Transverse colon (tissue), 4 donors: ENCODE data around the gene MAU2. TPM values are rescaled to one million over a fixed set of nuclear protein-coding genes. Genes with fewer than 3 reads are reported as not detected.

Source experiments
- DNase-seq: peaks from one replicate; pipeline ENCODE4 v3.0.0-alpha.2; 2019
- H3K27ac ChIP-seq, 4 donors: fragments of 200-600 bp; sonication (generic); 2 replicates each; pipeline ENCODE4 v1.5.1; 2016 to 2018; ENCODE audit warnings: inconsistent platforms in 4 of 4
- H3K27me3 ChIP-seq: fragments of 200-600 bp; sonication (generic); 2 replicates; pipeline ENCODE4 v1.5.1; 2017; ENCODE audit warnings: inconsistent platforms
- H3K36me3 ChIP-seq, 4 donors: fragments of 200-600 bp; sonication (generic); 2 replicates each; pipeline ENCODE4 v1.5.1; 2017 to 2019; ENCODE audit warnings: inconsistent platforms in 4 of 4
- H3K4me1 ChIP-seq, 4 donors: fragments of 200-600 bp; sonication (generic); 2 replicates each; pipeline ENCODE4 v1.5.1; 2017 to 2020; ENCODE audit warnings: inconsistent platforms in 4 of 4
- H3K4me3 ChIP-seq, 4 donors: fragments of 200-600 bp; sonication (generic); 1 replicate in 1 of 4; 2 replicates in 3 of 4; pipeline versions ENCODE4 v1.5.1 to v1.6.1; 2017 to 2019; ENCODE audit warnings: inconsistent platforms in 4 of 4
- H3K9me3 ChIP-seq, 2 donors: fragments of 200-600 bp; sonication (generic); 2 replicates each; pipeline ENCODE4 v1.5.1; 2017 to 2019; ENCODE audit warnings: inconsistent platforms in 2 of 2
- EP300 ChIP-seq: sonication (generic); formaldehyde crosslinking; IDR thresholded peaks from one replicate; pipeline ENCODE4 v1.6.1; 2017; ENCODE audit warnings: antibody characterized with exemption, low read depth
- POLR2A ChIP-seq: fragments of 450-650 bp; IDR thresholded peaks from one replicate; pipeline ENCODE4 v1.6.1; 2016; ENCODE audit warnings: antibody characterized with exemption, mild to moderate bottlenecking, moderate library complexity
- POLR2AphosphoS5 ChIP-seq, 3 donors: sonication (generic); formaldehyde crosslinking; IDR thresholded peaks; one replicate each; pipeline ENCODE4 v1.6.1; 2016; ENCODE audit warnings: antibody characterized with exemption in 3 of 3
- WGBS, 2 donors: methylation state at CpG; one replicate each; pipeline ENCODE4 v1.1.5; 2018; ENCODE audit warnings: low coverage in 1 of 2; 5-methylcytosine and 5-hydroxymethylcytosine counted together
- in situ Hi-C, 4 donors: fragments of 200-750 bp; cut with MboI; loops; one replicate each; pipeline versions ENCODE4 v1.15.0 to v1.15.1; 2017; ENCODE audit warnings: low sequenced_read_pairs in 3 of 4, low pct_ligation_motif_present in 1 of 4, low pct_unique_long_range_greater_than_20kb in 1 of 4
- intact Hi-C: fragments of 100-400 bp; cut with DNase I; formaldehyde crosslinking; loops from one replicate; pipeline ENCODE4 v1.15.1; 2023; ENCODE audit warnings: low total_unique reads
- total RNA-seq, 4 donors: library from RNA; depleted of rRNA; stranded (reverse); fragments of >200 nt; gene quantifications; one replicate each; pipeline ENCODE4 v1.1.0, GENCODE V29; 2016
- TF ChIP-seq, protein P1 (sequence below), 5 experiments: fragments of 200-600 bp in 3 of 5; fragments of 450-650 bp in 2 of 5; sonication (generic) in 3 of 5; IDR thresholded peaks; 1 replicate in 2 of 5; 2 replicates in 3 of 5; pipeline ENCODE4 v1.5.1; 2016 to 2017; ENCODE audit warnings: antibody characterized with exemption in 5 of 5, inconsistent platforms in 3 of 5, mild to moderate bottlenecking in 2 of 5, moderate library complexity in 1 of 5

The MAU2 gene
- total RNA-seq, 4 donors from 2014 or later = 59.1 to 214 (median 79.2) TPM

GRCh38 chr19:19303411-19303810 is 17.2 kb upstream of the MAU2 start:
- no peak for TF ChIP-seq POLR2AphosphoS5 (IDR thresholded peaks at IDR 0.05)
- Histone ChIP-seq H3K9me3 (no peaks in the 10 kb centered on the region), H3K36me3 (peaks cover 0 to 29% (median 11%) of the 10 kb centered on the region in 4 donors), H3K4me3 (no peak overlapping the region), H3K27me3 (no peaks in the 10 kb centered on the region), H3K27ac (no peak overlapping the region), H3K4me1 (no peaks in the 10 kb centered on the region)
- in situ Hi-C loops (no loop called here), intact Hi-C loops (no loop called here)
- 94 to 100% methylated on average over 7 to 14 of the region's 14 CpGs for WGBS, 2 donors
- DNase-seq = no peak

GRCh38 chr19:19304186-19304965 is 16.3 kb upstream of the MAU2 start:
- no peak for TF ChIP-seq POLR2AphosphoS5 (IDR thresholded peaks at IDR 0.05)
- TF ChIP-seq, protein P1, sequence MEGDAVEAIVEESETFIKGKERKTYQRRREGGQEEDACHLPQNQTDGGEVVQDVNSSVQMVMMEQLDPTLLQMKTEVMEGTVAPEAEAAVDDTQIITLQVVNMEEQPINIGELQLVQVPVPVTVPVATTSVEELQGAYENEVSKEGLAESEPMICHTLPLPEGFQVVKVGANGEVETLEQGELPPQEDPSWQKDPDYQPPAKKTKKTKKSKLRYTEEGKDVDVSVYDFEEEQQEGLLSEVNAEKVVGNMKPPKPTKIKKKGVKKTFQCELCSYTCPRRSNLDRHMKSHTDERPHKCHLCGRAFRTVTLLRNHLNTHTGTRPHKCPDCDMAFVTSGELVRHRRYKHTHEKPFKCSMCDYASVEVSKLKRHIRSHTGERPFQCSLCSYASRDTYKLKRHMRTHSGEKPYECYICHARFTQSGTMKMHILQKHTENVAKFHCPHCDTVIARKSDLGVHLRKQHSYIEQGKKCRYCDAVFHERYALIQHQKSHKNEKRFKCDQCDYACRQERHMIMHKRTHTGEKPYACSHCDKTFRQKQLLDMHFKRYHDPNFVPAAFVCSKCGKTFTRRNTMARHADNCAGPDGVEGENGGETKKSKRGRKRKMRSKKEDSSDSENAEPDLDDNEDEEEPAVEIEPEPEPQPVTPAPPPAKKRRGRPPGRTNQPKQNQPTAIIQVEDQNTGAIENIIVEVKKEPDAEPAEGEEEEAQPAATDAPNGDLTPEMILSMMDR (IDR thresholded peaks at IDR 0.05) = no peak
- TF ChIP-seq EP300 = no peak
- TF ChIP-seq POLR2A = no peak
- DNase-seq = no peak
- intact Hi-C loops = no loop called here
- Histone ChIP-seq H3K36me3 (peaks cover 0 to 38% (median 12%) of the 10 kb centered on the region in 4 donors), H3K9me3 (no peaks in the 10 kb centered on the region), H3K4me1 (no peaks in the 10 kb centered on the region), H3K27me3 (no peaks in the 10 kb centered on the region), H3K27ac (no peak overlapping the region), H3K4me3 (no peak overlapping the region)
- in situ Hi-C loops = no loop called here
- 88 to 93% methylated on average over 8 to 13 of the region's 14 CpGs for WGBS, 2 donors

- TF ChIP-seq EP300 (no peak), POLR2AphosphoS5 (IDR thresholded peaks at IDR 0.05) (no peak), POLR2A (no peak)
- TF ChIP-seq, protein P1 (IDR thresholded peaks at IDR 0.05) = no peak
- H3K27ac ChIP-seq = no peak overlapping the region
- no peak for DNase-seq
- no peaks in the 10 kb centered on the region for H3K4me1 ChIP-seq
- peaks cover 0 to 43% (median 15%) of the 10 kb centered on the region in 4 donors for H3K36me3 ChIP-seq
- no peaks in the 10 kb centered on the region for H3K9me3 ChIP-seq
- intact Hi-C loops (no loop called here), in situ Hi-C loops (no loop called here)
- 92 to 100% methylated on average over 1 to 10 of the region's 10 CpGs for WGBS, 2 donors
- no peaks in the 10 kb centered on the region for H3K27me3 ChIP-seq
- H3K4me3 ChIP-seq = no peak overlapping the region
Measured at GRCh38 chr19:19305066-19305465, 15.6 kb upstream of the MAU2 start.

DNA sequence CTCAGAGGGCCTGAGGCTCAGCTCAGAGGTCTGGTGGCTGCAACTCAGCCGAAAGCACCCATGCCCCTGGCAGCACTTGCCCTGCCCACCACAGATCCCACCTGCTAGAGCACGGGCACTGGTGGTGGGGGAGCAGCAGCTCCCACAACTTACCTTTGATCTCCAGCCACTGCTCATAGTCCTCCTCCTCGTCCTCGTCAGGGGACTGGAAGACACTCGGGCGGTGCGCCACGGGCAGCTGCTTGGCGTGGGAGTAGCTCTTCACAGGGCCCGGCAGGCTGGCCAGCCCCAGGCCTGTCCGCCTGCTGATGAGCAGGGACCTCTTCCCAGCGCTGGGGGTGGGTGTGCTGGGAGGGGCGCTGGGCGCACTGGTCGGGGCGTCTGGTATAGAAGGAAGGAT is 14.9 kb upstream of the MAU2 start:
- 96% methylated on average over 10 of the region's 16 CpGs; no CpG with 5 or more reads in 1 of the 2 donors for WGBS, 2 donors
- no peak for DNase-seq
- peaks cover 0 to 50% (median 17%) of the 10 kb centered on the region in 4 donors for H3K36me3 ChIP-seq
- in situ Hi-C loops = no loop called here
- no peaks in the 10 kb centered on the region for H3K4me1 ChIP-seq
- H3K4me3 ChIP-seq = no peak overlapping the region
- H3K9me3 ChIP-seq = no peaks in the 10 kb centered on the region
- H3K27me3 ChIP-seq = no peaks in the 10 kb centered on the region
- no peak overlapping the region for H3K27ac ChIP-seq
- TF ChIP-seq, protein P1 (IDR thresholded peaks at IDR 0.05) = no peak
- no peak for TF ChIP-seq POLR2AphosphoS5 (IDR thresholded peaks at IDR 0.05)
- TF ChIP-seq POLR2A = no peak
- TF ChIP-seq EP300 = no peak
- intact Hi-C loops = no loop called here
